NT2/D1 (cell line): ENCODE results near the gene PTPRG.

ENCODE experiments used
- SUZ12 ChIP-seq: IDR thresholded peaks from 2 replicates; pipeline ENCODE4 v1.6.1; 2011; ENCODE audit not compliant: insufficient read length, insufficient read depth; ENCODE audit errors: extremely low read depth
- YY1 ChIP-seq: IDR thresholded peaks from 2 replicates; pipeline ENCODE4 v1.6.1; 2011; ENCODE audit not compliant: insufficient read length, insufficient read depth
- ZNF274 ChIP-seq: IDR thresholded peaks from 2 replicates; pipeline ENCODE4 v1.6.1; 2011; ENCODE audit warnings: mild to moderate bottlenecking, low read depth, low read length

DNA sequence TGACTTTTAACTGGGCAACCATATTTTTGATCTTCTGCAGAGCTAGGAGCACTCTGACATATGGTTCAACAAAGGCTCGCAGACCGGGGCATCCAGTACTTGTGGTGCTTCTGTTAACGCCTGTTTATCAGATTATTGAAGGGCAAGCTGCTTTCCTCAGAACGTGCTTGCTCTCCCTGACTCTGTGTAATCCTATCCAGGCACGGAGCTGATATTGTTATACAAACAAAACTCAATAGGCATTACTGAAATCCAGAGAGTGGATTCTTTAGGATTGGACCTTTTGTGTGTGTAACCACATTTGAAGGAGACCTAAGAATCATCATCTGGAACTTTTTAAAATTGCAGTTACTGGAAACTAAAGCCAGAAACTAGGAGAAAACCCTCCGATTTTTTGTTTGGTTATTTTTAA is 246.5 kb downstream of the PTPRG start:
- TF ChIP-seq SUZ12 (no peak), YY1 (no peak), ZNF274 (no peak)
